Endothelial cell of umbilical vein (primary cell): Measurements from ENCODE around the gene EXOSC6. TPM values are rescaled to one million over a fixed set of nuclear protein-coding genes. Genes with fewer than 3 reads are reported as not detected.
"Not testable (repeated sequence)": the region's sequence is repeated elsewhere in the genome, so short reads cannot be mapped to it uniquely, and the experiment has no call there.

ENCODE experiments used
- BruUV-seq: library from RNA; stranded (reverse); fragments of 400-500 nt; replicated peaks from 2 replicates; lab custom pipeline; 2021; lab: Mats Ljungman, UMichigan
- CTCF ChIA-PET: fragments of 300-600, 350-600 bp; sonication (Branson Sonifier 250); formaldehyde crosslinking; loops from one replicate; lab custom pipeline; 2021; ENCODE audit warnings: antibody characterized with exemption, inconsistent platforms; lab: Charles Lee
- POLR2A ChIA-PET: fragments of 300-600, 350-600 bp; sonication (Branson Sonifier 250); formaldehyde crosslinking; loops from one replicate; lab custom pipeline; 2021; ENCODE audit warnings: antibody characterized with exemption, inconsistent platforms; lab: Charles Lee
- DNase-seq: peaks from one replicate; pipeline ENCODE4 v3.0.0-alpha.2; 2011; ENCODE audit warnings: low read depth, low spot score
- FAIRE-seq: peaks from 2 replicates; lab custom pipeline; 2011; peaks lifted over from hg19 to GRCh38; lab: Jason Lieb, UNC
- H2AFZ ChIP-seq: 2 replicates; pipeline ENCODE4 v1.6.0; 2012; ENCODE audit warnings: low read depth, low read length, control low read depth, inconsistent platforms
- H3K27ac ChIP-seq: 2 replicates; pipeline ENCODE4 v1.5.1; 2011; ENCODE audit warnings: low read depth, mild to moderate bottlenecking, control low read depth, low read length, moderate library complexity; ENCODE audit not compliant: insufficient read depth
- H3K27me3 ChIP-seq, 2 experiments: 2 replicates each; pipeline versions ENCODE4 v1.6.0 to v1.6.1; 2011; ENCODE audit warnings: low read length in 2 of 2, mixed read lengths in 1 of 2; ENCODE audit not compliant: control insufficient read depth in 2 of 2, insufficient read depth in 2 of 2
- H3K36me3 ChIP-seq, 2 experiments: 2 replicates in 1 of 2; 3 replicates in 1 of 2; pipeline ENCODE4 v1.5.1; 2011; ENCODE audit warnings: low read length in 2 of 2, mild to moderate bottlenecking in 1 of 2, moderate library complexity in 1 of 2; ENCODE audit not compliant: control insufficient read depth in 2 of 2, insufficient read depth in 2 of 2; ENCODE audit errors: extremely low read depth in 1 of 2
- H3K4me1 ChIP-seq: 3 replicates; pipeline ENCODE4 v1.5.1; 2011; ENCODE audit warnings: mild to moderate bottlenecking, low read length; ENCODE audit not compliant: control insufficient read depth, insufficient read depth; ENCODE audit errors: extremely low read depth
- H3K4me2 ChIP-seq: 2 replicates; pipeline ENCODE4 v1.6.1; 2011; ENCODE audit warnings: low read length, control low read depth, mixed read lengths; ENCODE audit not compliant: insufficient read depth
- H3K4me3 ChIP-seq, 3 experiments: fragments of 200-600 bp in 1 of 3; sonication (generic), shearing (Covaris generic) in 1 of 3; replicated peaks in 1 of 3; 2 replicates each; pipeline ENCODE4 v1.5.1; 2011 to 2016; ENCODE audit warnings: control low read depth in 3 of 3, low read length in 3 of 3, mild to moderate bottlenecking in 2 of 3, inconsistent platforms in 1 of 3, low read depth in 1 of 3, moderate library complexity in 1 of 3; ENCODE audit not compliant: insufficient read depth in 1 of 3
- H3K79me2 ChIP-seq: 2 replicates; pipeline ENCODE4 v1.6.0; 2012; ENCODE audit warnings: low read length, inconsistent platforms; ENCODE audit not compliant: control insufficient read depth, insufficient read depth
- H3K9ac ChIP-seq: replicated peaks from 2 replicates; pipeline ENCODE3; 2011; ENCODE audit warnings: low read length, control low read depth; ENCODE audit not compliant: insufficient read depth; ENCODE audit errors: extremely low read depth
- H3K9me1 ChIP-seq: replicated peaks from 3 replicates; pipeline ENCODE4 v1.6.0; 2011; ENCODE audit warnings: mild to moderate bottlenecking, low read length; ENCODE audit not compliant: control insufficient read depth, insufficient read depth; ENCODE audit errors: extremely low read depth
- H3K9me3 ChIP-seq: replicated peaks from 2 replicates; pipeline ENCODE4 v1.5.1; 2012; ENCODE audit warnings: low read length, inconsistent platforms; ENCODE audit not compliant: control insufficient read depth, insufficient read depth
- H4K20me1 ChIP-seq: replicated peaks from 2 replicates; pipeline ENCODE3; 2011; ENCODE audit warnings: mild to moderate bottlenecking, low read length; ENCODE audit not compliant: control insufficient read depth, insufficient read depth; ENCODE audit errors: extremely low read depth
- dilution Hi-C: fragments of 300-500 bp; cut with MboI; formaldehyde crosslinking; loops from one replicate; pipeline ENCODE4 v1.15.0; 2019; ENCODE audit warnings: low sequenced_read_pairs; ENCODE audit not compliant: extremely low pct_ligation_motif_present
- intact Hi-C: fragments of 100-400 bp; cut with micrococcal nuclease; formaldehyde crosslinking; loops from one replicate; pipeline ENCODE4 v1.10.0; 2022
- polyA plus RNA-seq, 4 experiments: library from polyadenylated mRNA; depleted of rRNA in 3 of 4; stranded (reverse) in 3 of 4; unstranded in 1 of 4; fragments of >200 nt; gene quantifications; 2 replicates each; pipeline versions ENCODE4 v1.2.1 to v1.2.3, GENCODE V29; 2011 to 2012; ENCODE audit warnings: missing spikeins in 1 of 4
- total RNA-seq: library from RNA; stranded (reverse); gene quantifications from 2 replicates; pipeline ENCODE4 v1.2.3, GENCODE V29; 2021

The EXOSC6 gene
- total and polyA plus RNA-seq, 2 donors (not counting 3 experiments of a cell fraction or from before 2014, with no cell fraction given): 12.6 to 29.2 TPM

- H3K27ac ChIP-seq, H3K9me1 ChIP-seq, H3K36me3 ChIP-seq, dilution Hi-C loops, POLR2A ChIA-PET, H4K20me1 ChIP-seq, H3K4me1 ChIP-seq, H3K4me2 ChIP-seq, CTCF ChIA-PET, H3K79me2 ChIP-seq, BruUV-seq, H3K4me3 ChIP-seq, FAIRE-seq, H2AFZ ChIP-seq, H3K9me3 ChIP-seq, H3K27me3 ChIP-seq, intact Hi-C loops, H3K9ac ChIP-seq, DNase-seq: not testable (repeated sequence)
These were observed 45.4 kb downstream of the EXOSC6 start for GRCh38 chr16:70206382-70206781.

- H3K36me3 ChIP-seq, H3K9ac ChIP-seq, H3K9me1 ChIP-seq, H4K20me1 ChIP-seq, dilution Hi-C loops, H3K4me3 ChIP-seq, POLR2A ChIA-PET, CTCF ChIA-PET, H3K4me1 ChIP-seq, DNase-seq, H3K4me2 ChIP-seq, H3K9me3 ChIP-seq, H2AFZ ChIP-seq, H3K27ac ChIP-seq, FAIRE-seq, intact Hi-C loops, H3K79me2 ChIP-seq, BruUV-seq, H3K27me3 ChIP-seq: not testable (repeated sequence)
These were observed 46.9 kb downstream of the EXOSC6 start for GRCh38 chr16:70204668-70205405.

DNA sequence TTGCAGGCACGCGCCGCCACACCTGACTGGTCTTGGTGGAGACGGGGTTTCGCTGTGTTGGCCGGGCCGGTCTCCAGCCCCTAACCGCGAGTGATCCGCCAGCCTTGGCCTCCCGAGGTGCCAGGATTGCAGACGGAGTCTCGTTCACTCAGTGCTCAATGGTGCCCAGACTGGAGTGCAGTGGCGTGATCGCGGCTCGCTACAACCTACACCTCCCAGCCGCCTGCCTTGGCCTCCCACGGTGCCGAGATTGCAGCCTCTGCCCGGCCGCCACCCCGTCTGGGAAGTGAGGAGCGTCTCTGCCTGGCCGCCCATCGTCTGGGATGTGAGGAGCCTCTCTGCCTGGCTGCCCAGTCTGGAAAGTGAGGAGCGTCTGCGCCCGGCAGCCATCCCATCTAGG, 47.7 kb downstream of the EXOSC6 start:
- CTCF ChIA-PET, H3K4me2 ChIP-seq, H3K79me2 ChIP-seq, H4K20me1 ChIP-seq, H3K4me3 ChIP-seq, H3K9ac ChIP-seq, H3K27ac ChIP-seq, dilution Hi-C loops, H3K9me1 ChIP-seq, intact Hi-C loops, H3K27me3 ChIP-seq, DNase-seq, FAIRE-seq, POLR2A ChIA-PET, H3K4me1 ChIP-seq, BruUV-seq, H3K36me3 ChIP-seq, H2AFZ ChIP-seq, H3K9me3 ChIP-seq: not testable (repeated sequence)

DNA sequence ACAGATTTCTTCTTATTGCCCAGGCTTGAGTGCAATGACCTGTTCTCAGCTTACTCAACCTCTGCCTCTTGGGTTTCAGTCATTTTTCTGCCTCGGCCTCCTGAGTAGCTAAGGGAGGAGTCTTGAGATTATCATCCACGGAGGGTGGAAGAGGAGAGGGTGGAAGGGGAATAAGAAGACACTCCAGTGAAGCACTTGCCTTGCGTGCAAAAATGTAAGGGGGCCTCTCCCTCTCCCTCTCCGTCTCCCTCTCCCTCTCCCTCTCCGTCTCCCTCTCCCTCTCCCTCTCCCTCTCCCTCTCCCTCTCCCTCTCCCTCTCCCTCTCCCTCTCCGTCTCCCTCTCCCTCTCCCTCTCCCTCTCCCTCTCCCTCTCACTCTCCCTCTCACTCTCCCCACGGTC, 48.2 kb downstream of the EXOSC6 start:
- CTCF ChIA-PET, BruUV-seq, H3K9me1 ChIP-seq, H3K4me1 ChIP-seq, dilution Hi-C loops, H3K27me3 ChIP-seq, H3K4me2 ChIP-seq, H3K79me2 ChIP-seq, FAIRE-seq, DNase-seq, H3K4me3 ChIP-seq, H3K27ac ChIP-seq, H3K9ac ChIP-seq, H2AFZ ChIP-seq, POLR2A ChIA-PET, H3K36me3 ChIP-seq, intact Hi-C loops, H4K20me1 ChIP-seq, H3K9me3 ChIP-seq: not testable (repeated sequence)
